ENCODE results near the gene CDK2AP2. TPM values are rescaled to one million over a fixed set of nuclear protein-coding genes. Genes with fewer than 3 reads are reported as not detected.

The CDK2AP2 gene
- polyA plus RNA-seq, 1 of the 3 experiments (the other 2 are of a cell fraction) = 47.9 TPM

DNA sequence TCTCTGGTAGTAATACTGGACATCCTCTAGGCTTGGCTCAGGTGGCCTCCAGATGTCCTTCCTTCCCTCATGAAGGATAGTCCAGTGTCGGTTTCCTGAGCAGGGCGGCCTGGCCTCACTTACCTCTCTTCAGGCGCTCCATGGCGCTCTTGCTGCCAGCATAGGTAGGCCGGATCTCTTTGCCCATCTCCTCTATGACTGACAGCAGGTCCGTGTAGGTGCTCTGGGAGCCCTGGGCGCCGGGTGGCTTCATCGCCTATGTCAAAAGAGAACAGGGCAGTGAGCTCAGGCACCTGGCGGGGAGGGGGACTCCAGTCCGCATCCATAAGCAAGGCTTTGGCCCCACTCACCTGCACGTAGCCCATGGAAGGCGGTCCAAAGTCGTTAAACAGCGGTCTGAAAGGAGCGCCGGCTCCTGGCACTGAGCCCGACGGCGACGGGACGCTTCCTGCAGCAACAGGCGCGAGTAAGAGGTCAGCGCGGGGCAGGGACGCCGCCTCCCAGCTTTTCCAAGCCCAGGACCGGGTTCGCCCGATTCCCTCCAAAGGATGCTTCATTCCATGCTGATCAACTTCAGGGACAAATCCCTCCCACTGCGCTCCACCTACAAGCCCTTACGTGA is 609 bp downstream of the CDK2AP2 start:
- ChIA-PET CTCF (interaction anchor here (0.8 to 1.1 kb wide), 2 partner anchors 15 to 125 kb away, joined by 3 read pairs; no protein-coding TSS in a partner anchor), POLR2A (interaction anchor here (1.4 kb wide), 1 partner anchor 106 kb away, joined by 5 read pairs; the partner anchor contains the start of gene PPP1CA)
- Histone ChIP-seq H3K4me3 (ENCODE audit: low read depth in 2 of 2, low read length in 1 of 2) (peak overlapping the region; percentile 68 to 89), H3K79me2 (ENCODE audit: insufficient read depth) (peaks cover 29% of the 10 kb centered on the region), H3K27ac (ENCODE audit: low read depth in 2 of 2, low read length in 1 of 2) (peak overlapping the region; percentile 83 to 89; a peak in 3 of 4 replicates), H3K36me3 (replicated peaks in 1 of 2; ENCODE audit: control insufficient read depth in 1 of 2, insufficient read depth in 2 of 2, low read length in 1 of 2) (peaks cover 0 to 7% of the 10 kb centered on the region in 2 experiments), H2AFZ (ENCODE audit: low read depth) (peak overlapping the region; percentile 80; the same call in 1 of the 2 replicates), H3K4me1 (ENCODE audit: control insufficient read depth in 1 of 2, insufficient read depth in 2 of 2, low read depth in 1 of 2, low read length in 1 of 2) (peaks cover 10 to 36% of the 10 kb centered on the region in 2 experiments), H3K27me3 (ENCODE audit: insufficient read depth) (no peaks in the 10 kb centered on the region; the same call in 1 of the 2 replicates), H3K9me2 (no peaks in the 10 kb centered on the region), H3F3A (replicated peaks; ENCODE audit: insufficient read depth) (peaks cover 24% of the 10 kb centered on the region), H3K9me3 (no peaks in the 10 kb centered on the region), H3K9ac (peak overlapping the region; percentile 69), H4K20me1 (ENCODE audit: insufficient read depth) (peaks cover 13% of the 10 kb centered on the region), H3K4me2 (peak overlapping the region; percentile 95)
- TF ChIP-seq NFIC (IDR thresholded peaks at IDR 0.05; ENCODE audit: borderline replicate concordance) = peak; percentile 25
- TF ChIP-seq FOXJ3 (CRISPR knock-in tag; IDR thresholded peaks at IDR 0.05) = no peak
- TF ChIP-seq, protein P1, sequence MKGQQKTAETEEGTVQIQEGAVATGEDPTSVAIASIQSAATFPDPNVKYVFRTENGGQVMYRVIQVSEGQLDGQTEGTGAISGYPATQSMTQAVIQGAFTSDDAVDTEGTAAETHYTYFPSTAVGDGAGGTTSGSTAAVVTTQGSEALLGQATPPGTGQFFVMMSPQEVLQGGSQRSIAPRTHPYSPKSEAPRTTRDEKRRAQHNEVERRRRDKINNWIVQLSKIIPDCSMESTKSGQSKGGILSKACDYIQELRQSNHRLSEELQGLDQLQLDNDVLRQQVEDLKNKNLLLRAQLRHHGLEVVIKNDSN (IDR thresholded peaks at IDR 0.05; ENCODE audit: borderline replicate concordance, low read depth) = no peak
- TF ChIP-seq, protein P2, sequence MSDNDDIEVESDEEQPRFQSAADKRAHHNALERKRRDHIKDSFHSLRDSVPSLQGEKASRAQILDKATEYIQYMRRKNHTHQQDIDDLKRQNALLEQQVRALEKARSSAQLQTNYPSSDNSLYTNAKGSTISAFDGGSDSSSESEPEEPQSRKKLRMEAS (IDR thresholded peaks at IDR 0.05; ENCODE audit: low read depth) = no peak
- DNase-seq = no peak
- 68% methylated on average over 11 of the region's 33 CpGs for WGBS (ENCODE audit: low lambda C conversion rate)

DNA sequence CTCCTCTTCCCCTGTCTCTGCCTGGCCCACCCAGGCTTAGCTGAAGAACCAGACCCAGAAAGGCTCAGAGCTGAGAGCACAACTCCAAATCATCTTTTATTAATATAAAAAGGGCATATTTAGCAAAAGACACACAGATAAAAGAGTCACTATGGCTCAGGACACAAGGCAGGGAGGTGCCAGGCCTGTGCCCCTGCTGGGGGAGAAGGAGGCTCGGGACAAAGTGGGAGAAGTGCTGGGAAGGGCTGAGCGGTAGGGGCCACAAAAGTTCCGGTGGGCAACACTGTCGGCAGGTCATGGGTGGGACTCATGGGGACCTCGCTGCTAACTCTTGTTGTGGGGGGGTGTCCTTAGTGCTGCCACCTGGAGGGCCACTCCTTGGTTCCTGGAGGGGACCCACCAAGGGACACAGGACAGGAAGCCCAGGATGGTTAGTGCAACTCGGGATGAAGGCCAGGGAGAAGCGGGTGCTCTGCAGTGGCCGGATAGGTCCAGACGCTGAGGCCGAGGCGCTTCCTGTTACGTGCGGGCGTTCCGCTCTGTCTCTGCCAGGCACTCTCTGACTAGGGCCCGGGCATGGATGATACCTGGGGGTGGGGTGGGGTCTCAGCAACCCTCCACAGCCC is 1.4 kb downstream of the CDK2AP2 start:
- Histone ChIP-seq H3F3A (replicated peaks; ENCODE audit: insufficient read depth) (peaks cover 24% of the 10 kb centered on the region), H4K20me1 (ENCODE audit: insufficient read depth) (peaks cover 13% of the 10 kb centered on the region), H3K79me2 (ENCODE audit: insufficient read depth) (peaks cover 29% of the 10 kb centered on the region), H3K9me2 (no peaks in the 10 kb centered on the region), H3K4me3 (ENCODE audit: low read depth in 2 of 2, low read length in 1 of 2) (peak overlapping the region in 1 of 2 experiments; percentile 68; a peak in 2 of 4 replicates), H3K9ac (0 out of 2 replicates have a peak overlapping the region, but pooled peaks have one; percentile 69), H3K9me3 (no peaks in the 10 kb centered on the region), H3K4me1 (ENCODE audit: control insufficient read depth in 1 of 2, insufficient read depth in 2 of 2, low read depth in 1 of 2, low read length in 1 of 2) (peaks cover 10 to 36% of the 10 kb centered on the region in 2 experiments), H3K4me2 (peak overlapping the region; percentile 95), H2AFZ (ENCODE audit: low read depth) (no peak overlapping the region), H3K36me3 (replicated peaks in 1 of 2; ENCODE audit: control insufficient read depth in 1 of 2, insufficient read depth in 2 of 2, low read length in 1 of 2) (peaks cover 0 to 14% of the 10 kb centered on the region in 2 experiments), H3K27ac (ENCODE audit: low read depth in 2 of 2, low read length in 1 of 2) (peak overlapping the region; percentile 6 to 80; a peak in 3 of 4 replicates), H3K27me3 (ENCODE audit: insufficient read depth) (no peaks in the 10 kb centered on the region; the same call in 1 of the 2 replicates)
- DNase-seq = no peak
- WGBS (ENCODE audit: low lambda C conversion rate) = 87% methylated on average over 13 of the region's 16 CpGs
- TF ChIP-seq, protein P3, sequence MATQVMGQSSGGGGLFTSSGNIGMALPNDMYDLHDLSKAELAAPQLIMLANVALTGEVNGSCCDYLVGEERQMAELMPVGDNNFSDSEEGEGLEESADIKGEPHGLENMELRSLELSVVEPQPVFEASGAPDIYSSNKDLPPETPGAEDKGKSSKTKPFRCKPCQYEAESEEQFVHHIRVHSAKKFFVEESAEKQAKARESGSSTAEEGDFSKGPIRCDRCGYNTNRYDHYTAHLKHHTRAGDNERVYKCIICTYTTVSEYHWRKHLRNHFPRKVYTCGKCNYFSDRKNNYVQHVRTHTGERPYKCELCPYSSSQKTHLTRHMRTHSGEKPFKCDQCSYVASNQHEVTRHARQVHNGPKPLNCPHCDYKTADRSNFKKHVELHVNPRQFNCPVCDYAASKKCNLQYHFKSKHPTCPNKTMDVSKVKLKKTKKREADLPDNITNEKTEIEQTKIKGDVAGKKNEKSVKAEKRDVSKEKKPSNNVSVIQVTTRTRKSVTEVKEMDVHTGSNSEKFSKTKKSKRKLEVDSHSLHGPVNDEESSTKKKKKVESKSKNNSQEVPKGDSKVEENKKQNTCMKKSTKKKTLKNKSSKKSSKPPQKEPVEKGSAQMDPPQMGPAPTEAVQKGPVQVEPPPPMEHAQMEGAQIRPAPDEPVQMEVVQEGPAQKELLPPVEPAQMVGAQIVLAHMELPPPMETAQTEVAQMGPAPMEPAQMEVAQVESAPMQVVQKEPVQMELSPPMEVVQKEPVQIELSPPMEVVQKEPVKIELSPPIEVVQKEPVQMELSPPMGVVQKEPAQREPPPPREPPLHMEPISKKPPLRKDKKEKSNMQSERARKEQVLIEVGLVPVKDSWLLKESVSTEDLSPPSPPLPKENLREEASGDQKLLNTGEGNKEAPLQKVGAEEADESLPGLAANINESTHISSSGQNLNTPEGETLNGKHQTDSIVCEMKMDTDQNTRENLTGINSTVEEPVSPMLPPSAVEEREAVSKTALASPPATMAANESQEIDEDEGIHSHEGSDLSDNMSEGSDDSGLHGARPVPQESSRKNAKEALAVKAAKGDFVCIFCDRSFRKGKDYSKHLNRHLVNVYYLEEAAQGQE (IDR thresholded peaks at IDR 0.05; ENCODE audit: low read depth, low read length) = no peak
- TF ChIP-seq SIN3A (IDR thresholded peaks at IDR 0.05; ENCODE audit: borderline replicate concordance, low read depth, low read length) = no peak
- ChIA-PET POLR2A (no interaction called here), CTCF (interaction anchor here (0.6 to 1.2 kb wide), 6 partner anchors 99 to 160 kb away, joined by 3 to 4 read pairs (median 3); no protein-coding TSS in a partner anchor)
